Tibial artery (tissue), 4 donors: Measurements from ENCODE around the gene CD47.

Source experiments
- DNase-seq, 2 donors: peaks; one replicate each; pipeline ENCODE4 v3.0.0-alpha.2; 2019
- H3K27ac ChIP-seq, 2 donors: fragments of 200-600 bp; sonication (generic) in 1 of 2; 1 replicate in 1 of 2; 2 replicates in 1 of 2; pipeline ENCODE4 v1.5.1; 2018 to 2019; ENCODE audit warnings: mild to moderate bottlenecking in 1 of 2
- H3K27me3 ChIP-seq, 2 donors: fragments of 200-600 bp; sonication (generic) in 1 of 2; one replicate each; pipeline versions ENCODE4 v1.5.1 to v1.6.0; 2016 to 2019
- H3K36me3 ChIP-seq, 3 donors: fragments of 200-600 bp; sonication (generic) in 2 of 3; one replicate each; pipeline ENCODE4 v1.5.1; 2016 to 2019; ENCODE audit warnings: mild to moderate bottlenecking in 2 of 3
- H3K4me1 ChIP-seq, 4 donors: fragments of 200-600 bp; sonication (generic) in 2 of 4; 1 replicate in 3 of 4; 2 replicates in 1 of 4; pipeline ENCODE4 v1.5.1; 2016 to 2019
- H3K4me3 ChIP-seq, 2 donors: fragments of 200-600 bp; sonication (generic) in 1 of 2; 1 replicate in 1 of 2; 2 replicates in 1 of 2; pipeline ENCODE4 v1.5.1; 2018 to 2019; ENCODE audit warnings: mild to moderate bottlenecking in 2 of 2
- H3K9me3 ChIP-seq, 3 donors: fragments of 200-600 bp; sonication (generic) in 1 of 3; one replicate each; pipeline ENCODE4 v1.5.1; 2016 to 2019
- intact Hi-C: fragments of 100-400 bp; cut with DNase I; formaldehyde crosslinking; loops from one replicate; pipeline ENCODE4 v1.15.0; 2023; ENCODE audit warnings: low total_unique reads
- TF ChIP-seq, protein P1 (sequence below), 2 experiments: fragments of 200-600 bp in 1 of 2; fragments of 450-650 bp in 1 of 2; IDR thresholded peaks; one replicate each; pipeline ENCODE4 v1.5.1; 2017 to 2019; ENCODE audit warnings: antibody characterized with exemption in 2 of 2, mild to moderate bottlenecking in 1 of 2, moderate library complexity in 1 of 2

Gene CD47

GRCh38 chr3:108103886-108104797 is 13.3 kb upstream of the CD47 start:
- Histone ChIP-seq H3K9me3 (no peaks in the 10 kb centered on the region), H3K36me3 (no peaks in the 10 kb centered on the region), H3K27ac (no peak overlapping the region), H3K4me1 (peaks cover 0 to 9% (median 4%) of the 10 kb centered on the region in 4 donors), H3K4me3 (no peak overlapping the region), H3K27me3 (no peaks in the 10 kb centered on the region)
- TF ChIP-seq, protein P1, sequence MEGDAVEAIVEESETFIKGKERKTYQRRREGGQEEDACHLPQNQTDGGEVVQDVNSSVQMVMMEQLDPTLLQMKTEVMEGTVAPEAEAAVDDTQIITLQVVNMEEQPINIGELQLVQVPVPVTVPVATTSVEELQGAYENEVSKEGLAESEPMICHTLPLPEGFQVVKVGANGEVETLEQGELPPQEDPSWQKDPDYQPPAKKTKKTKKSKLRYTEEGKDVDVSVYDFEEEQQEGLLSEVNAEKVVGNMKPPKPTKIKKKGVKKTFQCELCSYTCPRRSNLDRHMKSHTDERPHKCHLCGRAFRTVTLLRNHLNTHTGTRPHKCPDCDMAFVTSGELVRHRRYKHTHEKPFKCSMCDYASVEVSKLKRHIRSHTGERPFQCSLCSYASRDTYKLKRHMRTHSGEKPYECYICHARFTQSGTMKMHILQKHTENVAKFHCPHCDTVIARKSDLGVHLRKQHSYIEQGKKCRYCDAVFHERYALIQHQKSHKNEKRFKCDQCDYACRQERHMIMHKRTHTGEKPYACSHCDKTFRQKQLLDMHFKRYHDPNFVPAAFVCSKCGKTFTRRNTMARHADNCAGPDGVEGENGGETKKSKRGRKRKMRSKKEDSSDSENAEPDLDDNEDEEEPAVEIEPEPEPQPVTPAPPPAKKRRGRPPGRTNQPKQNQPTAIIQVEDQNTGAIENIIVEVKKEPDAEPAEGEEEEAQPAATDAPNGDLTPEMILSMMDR (IDR thresholded peaks at IDR 0.05) = no peak
- intact Hi-C loops = no loop called here
- DNase-seq = no peak

DNA sequence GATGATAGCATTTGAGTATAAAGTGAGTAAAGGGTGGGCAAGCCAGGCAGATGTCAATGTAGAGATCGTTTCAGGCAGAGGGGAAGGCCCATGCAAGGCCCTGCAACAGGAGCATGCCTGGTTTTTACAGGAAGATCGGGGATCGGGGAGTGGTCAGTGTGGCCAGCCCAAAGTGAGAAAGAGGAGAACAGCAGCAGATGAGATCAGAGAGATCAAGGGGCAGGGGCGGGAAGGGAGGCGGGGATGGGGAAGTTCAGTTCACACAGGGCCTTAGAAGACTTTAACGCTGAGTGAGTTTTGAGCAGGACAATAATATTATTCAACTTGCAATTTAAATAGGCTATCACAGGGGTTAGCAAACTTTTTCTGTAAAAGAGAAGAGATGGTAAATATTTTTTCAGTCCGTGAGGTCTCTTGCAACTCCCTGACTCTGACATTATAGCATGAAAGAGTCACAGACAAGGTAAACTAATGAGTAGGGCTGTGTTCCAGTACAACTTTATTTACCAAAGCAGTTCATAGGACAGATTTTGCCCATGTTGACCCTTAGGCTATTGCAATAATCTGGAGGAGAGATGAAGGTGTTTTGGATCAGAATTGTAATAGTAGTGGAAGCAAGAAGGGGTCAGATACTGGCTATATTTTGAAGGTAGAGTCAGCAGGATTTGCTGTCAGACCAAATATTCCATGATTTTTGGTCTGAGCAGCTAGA is 12.4 kb upstream of the CD47 start:
- intact Hi-C loops = no loop called here
- H3K4me3 ChIP-seq = no peak overlapping the region
- H3K36me3 ChIP-seq = no peaks in the 10 kb centered on the region
- no peaks in the 10 kb centered on the region for H3K27me3 ChIP-seq
- no peaks in the 10 kb centered on the region for H3K9me3 ChIP-seq
- TF ChIP-seq, protein P1 (IDR thresholded peaks at IDR 0.05) = no peak
- peaks cover 0 to 9% (median 4%) of the 10 kb centered on the region in 4 donors for H3K4me1 ChIP-seq
- no peak for DNase-seq
- H3K27ac ChIP-seq = no peak overlapping the region

GRCh38 chr3:108102420-108103039 is 11.7 kb upstream of the CD47 start:
- intact Hi-C loops = no loop called here
- Histone ChIP-seq H3K4me1 (peaks cover 0 to 9% (median 4%) of the 10 kb centered on the region in 4 donors), H3K4me3 (no peak overlapping the region), H3K27me3 (no peaks in the 10 kb centered on the region), H3K9me3 (no peaks in the 10 kb centered on the region), H3K27ac (no peak overlapping the region), H3K36me3 (no peaks in the 10 kb centered on the region)
- TF ChIP-seq, protein P1 (IDR thresholded peaks at IDR 0.05) = no peak
- no peak for DNase-seq

- TF ChIP-seq, protein P1 (IDR thresholded peaks at IDR 0.05) = no peak
- Histone ChIP-seq H3K9me3 (no peaks in the 10 kb centered on the region), H3K4me1 (peaks cover 0 to 9% (median 4%) of the 10 kb centered on the region in 4 donors), H3K4me3 (no peak overlapping the region), H3K27ac (no peak overlapping the region), H3K36me3 (no peaks in the 10 kb centered on the region), H3K27me3 (no peaks in the 10 kb centered on the region)
- no peak for DNase-seq
- intact Hi-C loops = no loop called here
These were observed 10.3 kb upstream of the CD47 start for GRCh38 chr3:108100906-108101660.
